Measurements from ENCODE around the gene ADAP1.
A peak's percentile ranks its signal among the peaks of the same experiment; 100 is the strongest.

ADAP1 gene

DNA sequence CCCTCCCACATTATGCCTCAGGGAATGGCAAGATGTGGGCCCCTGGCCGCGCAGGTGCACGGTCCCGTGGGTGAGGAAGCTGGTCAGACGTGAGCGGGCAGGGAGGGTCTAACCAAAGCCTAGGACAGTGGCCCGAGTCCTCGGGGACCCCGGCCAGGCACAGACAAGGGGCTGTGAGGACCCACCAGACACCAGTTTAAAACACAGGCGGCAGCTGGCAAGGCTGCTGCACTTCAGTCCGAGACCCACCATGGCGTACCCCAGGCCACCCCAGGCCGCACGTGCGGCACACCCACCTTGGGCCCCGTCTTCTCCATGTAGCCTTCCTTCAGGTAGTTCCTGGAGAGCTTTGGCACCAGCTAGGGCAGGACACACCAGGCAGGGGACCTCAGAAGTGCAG lies 54.7 kb downstream of the ADAP1 start:
- peaks cover 47 to 96% (median 86%) of the 10 kb centered on the region in 11 experiments for H4K20me1 ChIP-seq
- H3K4me2 ChIP-seq: no peak overlapping the region
- peaks cover 0 to 4% (median 0%) of the 10 kb centered on the region in 11 experiments; a peak in 6 of 22 replicates for H3K27me3 ChIP-seq
- peaks cover 14 to 45% (median 31%) of the 10 kb centered on the region in 10 experiments for H3K4me1 ChIP-seq
- no peak overlapping the region for H3K4me3 ChIP-seq
- H3K9me3 ChIP-seq (replicated peaks in 1 of 11): no peaks in the 10 kb centered on the region
- TF ChIP-seq Cebpa-rat (IDR thresholded peaks at IDR 0.05): no peak
- H3K27ac ChIP-seq: 0 out of 22 replicates have a peak overlapping the region, but pooled peaks of 1 of the 11 experiments have one; percentile 18
- no peak overlapping the region for H3K9ac ChIP-seq
- peaks cover 64 to 90% (median 83%) of the 10 kb centered on the region in 11 experiments for H3K36me3 ChIP-seq

DNA sequence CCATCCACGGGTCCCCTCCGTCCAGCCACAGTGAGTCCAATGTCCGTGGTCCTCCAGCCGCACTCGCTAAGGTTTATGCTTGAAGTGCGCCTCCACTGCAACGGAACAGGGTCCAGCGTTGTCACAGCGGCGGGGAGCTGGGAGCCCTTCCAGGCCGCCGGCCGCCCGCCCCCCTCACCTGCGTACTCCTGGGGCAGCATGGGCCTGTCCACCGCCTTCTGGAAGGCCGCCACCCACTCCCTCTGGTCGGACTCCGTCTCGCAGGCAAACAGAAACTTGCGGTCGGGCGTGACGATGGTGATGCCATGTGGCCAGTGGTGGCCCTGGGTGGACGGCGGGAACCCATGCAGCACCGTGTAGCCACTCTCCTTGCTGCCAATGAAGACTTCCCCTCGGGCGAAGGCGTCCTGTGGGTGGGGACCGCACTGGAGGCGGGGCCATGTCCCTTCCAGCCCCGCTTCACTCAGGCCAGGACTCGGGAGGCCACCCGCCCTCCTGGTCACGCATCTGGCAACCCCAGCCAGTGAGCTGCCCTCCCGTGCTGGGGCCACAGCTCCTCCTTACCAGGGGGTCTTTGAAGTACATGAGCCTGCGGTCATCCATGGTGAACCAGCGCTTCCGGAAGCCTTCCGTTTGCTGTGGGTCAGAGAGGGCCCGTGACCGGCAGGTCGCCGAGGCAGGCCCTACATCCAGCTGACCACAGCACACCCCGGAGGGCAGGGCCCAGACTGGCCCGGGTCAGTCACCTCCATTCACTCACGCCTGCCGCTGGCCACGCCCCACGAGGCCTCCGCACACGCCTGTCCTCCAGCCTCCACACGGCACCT lies 55.4 kb downstream of the ADAP1 start:
- no peak overlapping the region for H3K4me2 ChIP-seq
- no peak for TF ChIP-seq Cebpa-rat (IDR thresholded peaks at IDR 0.05)
- H3K4me3 ChIP-seq: no peak overlapping the region

DNA sequence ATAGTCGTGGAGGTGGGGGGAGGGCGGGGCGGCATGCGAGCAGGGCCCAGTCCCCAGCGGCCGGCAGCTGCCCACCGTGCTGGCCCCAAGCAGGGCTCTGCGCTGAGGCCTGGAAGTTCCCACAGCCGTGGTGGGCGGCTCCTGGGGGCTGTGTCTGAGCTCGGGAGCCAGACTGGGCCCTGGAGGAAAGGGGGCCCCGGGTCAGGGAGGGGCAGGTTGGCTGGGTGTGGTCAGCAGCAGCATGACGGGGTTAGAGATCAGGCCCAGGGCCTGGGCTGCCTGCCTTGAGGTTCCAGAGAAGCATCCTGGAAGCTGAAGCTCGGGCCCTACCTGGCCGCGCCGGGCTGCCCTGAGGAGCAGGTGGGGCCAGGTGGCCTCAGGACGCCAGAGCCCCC lies 56.0 kb downstream of the ADAP1 start:
- Histone ChIP-seq H3K27ac (no peak overlapping the region), H3K4me3 (no peak overlapping the region), H3K9ac (no peak overlapping the region), H3K36me3 (peaks cover 68 to 90% (median 83%) of the 10 kb centered on the region in 11 experiments), H3K4me1 (peaks cover 14 to 31% (median 25%) of the 10 kb centered on the region in 10 experiments), H4K20me1 (peaks cover 56 to 96% (median 88%) of the 10 kb centered on the region in 11 experiments), H3K4me2 (no peak overlapping the region), H3K9me3 (replicated peaks in 1 of 11) (no peaks in the 10 kb centered on the region), H3K27me3 (no peaks in the 10 kb centered on the region)
- no peak for TF ChIP-seq Cebpa-rat (IDR thresholded peaks at IDR 0.05)

More for the DNA sequence above, 55.4 kb downstream of the ADAP1 start:
- peaks cover 50 to 96% (median 87%) of the 10 kb centered on the region in 11 experiments for H4K20me1 ChIP-seq
- no peak overlapping the region for H3K27ac ChIP-seq
- H3K27me3 ChIP-seq: no peaks in the 10 kb centered on the region
- H3K4me1 ChIP-seq: peaks cover 14 to 37% (median 28%) of the 10 kb centered on the region in 10 experiments
- H3K36me3 ChIP-seq: peaks cover 64 to 90% (median 83%) of the 10 kb centered on the region in 11 experiments
- no peak overlapping the region for H3K9ac ChIP-seq
- no peaks in the 10 kb centered on the region for H3K9me3 ChIP-seq (replicated peaks in 1 of 11)

DNA sequence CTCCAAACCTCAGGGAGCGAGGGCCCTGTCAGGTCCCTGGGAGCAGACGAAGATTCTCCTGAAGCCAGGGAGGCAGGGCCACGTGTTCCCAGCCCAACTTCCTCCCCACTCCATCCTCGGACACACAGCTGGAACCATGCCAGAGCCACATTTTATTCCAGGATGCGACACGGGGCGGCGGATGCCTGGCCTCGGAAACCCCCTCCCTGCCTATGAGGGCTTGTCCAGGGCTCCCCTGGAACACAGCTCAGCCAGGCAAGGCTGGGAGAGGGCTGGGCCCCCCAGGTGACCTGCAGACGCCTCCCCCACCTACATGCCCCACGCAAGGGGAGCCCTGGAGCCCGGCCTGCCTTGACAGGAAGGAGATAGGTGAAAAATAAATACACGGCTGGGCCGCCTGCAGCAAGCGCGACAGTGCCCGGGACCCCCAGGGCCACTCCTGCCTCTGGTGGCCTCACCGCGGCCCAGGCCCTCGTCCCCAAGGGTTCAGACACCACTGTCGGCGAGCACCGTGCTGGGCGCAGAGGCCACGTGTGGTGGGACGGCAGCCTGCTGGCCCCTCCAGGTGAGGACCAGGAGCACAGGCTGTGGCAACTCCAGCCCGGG lies 56.6 kb downstream of the ADAP1 start:
- no peak overlapping the region for H3K27ac ChIP-seq
- peaks cover 14 to 25% (median 19%) of the 10 kb centered on the region in 10 experiments for H3K4me1 ChIP-seq
- no peak overlapping the region for H3K4me2 ChIP-seq
- no peaks in the 10 kb centered on the region for H3K9me3 ChIP-seq (replicated peaks in 1 of 11)
- peaks cover 53 to 96% (median 88%) of the 10 kb centered on the region in 11 experiments for H4K20me1 ChIP-seq
- H3K27me3 ChIP-seq: no peaks in the 10 kb centered on the region
- no peak for TF ChIP-seq Cebpa-rat (IDR thresholded peaks at IDR 0.05)
- H3K36me3 ChIP-seq: peaks cover 71 to 90% (median 83%) of the 10 kb centered on the region in 11 experiments
- H3K9ac ChIP-seq: no peak overlapping the region
- no peak overlapping the region for H3K4me3 ChIP-seq

DNA sequence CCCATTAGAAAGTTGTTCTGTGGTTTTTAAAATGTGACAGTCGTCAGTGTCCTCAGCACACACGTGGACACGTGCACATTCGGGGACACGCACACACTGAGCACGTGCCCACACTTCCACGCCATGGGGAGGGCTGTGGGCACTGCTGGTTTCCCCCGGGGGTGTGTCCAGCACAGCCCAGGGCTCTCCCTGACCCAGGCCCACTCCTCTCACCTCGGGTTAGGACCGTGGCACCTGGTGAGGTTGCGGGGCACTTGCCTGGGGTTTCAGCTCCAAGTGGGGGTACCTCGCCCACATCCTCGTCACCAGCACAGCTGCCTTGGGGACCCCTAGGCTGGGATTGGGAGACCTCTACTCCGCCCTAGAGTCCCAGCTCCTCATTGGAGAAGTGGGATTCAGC lies 57.4 kb downstream of the ADAP1 start:
- Histone ChIP-seq H3K4me1 (peaks cover 11 to 20% (median 15%) of the 10 kb centered on the region in 10 experiments), H3K27ac (no peak overlapping the region), H3K4me2 (no peak overlapping the region), H3K36me3 (peaks cover 79 to 94% (median 88%) of the 10 kb centered on the region in 11 experiments), H4K20me1 (peaks cover 55 to 96% (median 91%) of the 10 kb centered on the region in 11 experiments), H3K27me3 (no peaks in the 10 kb centered on the region), H3K9me3 (replicated peaks in 1 of 11) (no peaks in the 10 kb centered on the region), H3K4me3 (no peak overlapping the region), H3K9ac (no peak overlapping the region)
- TF ChIP-seq Cebpa-rat (IDR thresholded peaks at IDR 0.05): no peak

DNA sequence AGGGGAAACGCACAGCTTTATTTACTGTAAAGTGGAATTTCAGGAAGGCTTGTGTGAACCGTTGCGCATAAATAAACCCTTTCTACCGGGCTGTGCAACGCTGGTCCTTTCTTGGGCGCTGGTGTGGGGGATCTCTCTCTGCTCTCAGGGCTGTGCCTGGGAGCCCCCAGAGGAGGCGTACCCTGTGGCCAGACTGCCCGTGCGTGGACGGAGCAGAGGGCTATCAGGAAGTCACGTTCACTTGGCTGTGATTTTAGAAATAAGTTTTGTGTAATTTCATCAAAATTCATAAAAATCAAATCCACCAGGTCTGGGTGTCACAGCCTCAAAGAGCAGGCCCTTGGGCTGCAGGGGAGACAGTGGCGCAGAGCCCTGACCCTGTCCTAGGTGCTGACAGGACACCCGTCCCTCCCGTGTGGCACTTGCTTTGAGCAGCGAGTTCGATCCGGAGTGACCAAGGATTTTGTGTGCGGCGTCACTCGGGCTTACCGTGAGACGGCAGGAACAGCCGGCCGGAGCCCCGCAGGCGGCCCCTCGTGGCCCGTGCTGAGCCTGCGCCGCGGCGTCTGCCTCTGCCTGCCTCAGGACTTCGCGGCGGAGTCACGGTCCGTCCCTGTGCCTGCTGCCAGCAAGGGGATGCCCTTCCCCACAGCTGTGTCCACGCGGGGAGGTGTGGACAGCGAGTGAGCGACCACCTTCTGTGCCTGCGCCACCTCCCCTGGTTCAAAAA lies 58.0 kb downstream of the ADAP1 start:
- Histone ChIP-seq H3K9ac (no peak overlapping the region), H3K4me3 (no peak overlapping the region), H3K27ac (no peak overlapping the region), H3K9me3 (replicated peaks in 1 of 11) (no peaks in the 10 kb centered on the region), H3K36me3 (peaks cover 85 to 98% (median 93%) of the 10 kb centered on the region in 11 experiments), H4K20me1 (peaks cover 58 to 99% (median 95%) of the 10 kb centered on the region in 11 experiments), H3K4me1 (peaks cover 6 to 16% (median 10%) of the 10 kb centered on the region in 10 experiments), H3K4me2 (no peak overlapping the region), H3K27me3 (no peaks in the 10 kb centered on the region)
- no peak for TF ChIP-seq Cebpa-rat (IDR thresholded peaks at IDR 0.05)

DNA sequence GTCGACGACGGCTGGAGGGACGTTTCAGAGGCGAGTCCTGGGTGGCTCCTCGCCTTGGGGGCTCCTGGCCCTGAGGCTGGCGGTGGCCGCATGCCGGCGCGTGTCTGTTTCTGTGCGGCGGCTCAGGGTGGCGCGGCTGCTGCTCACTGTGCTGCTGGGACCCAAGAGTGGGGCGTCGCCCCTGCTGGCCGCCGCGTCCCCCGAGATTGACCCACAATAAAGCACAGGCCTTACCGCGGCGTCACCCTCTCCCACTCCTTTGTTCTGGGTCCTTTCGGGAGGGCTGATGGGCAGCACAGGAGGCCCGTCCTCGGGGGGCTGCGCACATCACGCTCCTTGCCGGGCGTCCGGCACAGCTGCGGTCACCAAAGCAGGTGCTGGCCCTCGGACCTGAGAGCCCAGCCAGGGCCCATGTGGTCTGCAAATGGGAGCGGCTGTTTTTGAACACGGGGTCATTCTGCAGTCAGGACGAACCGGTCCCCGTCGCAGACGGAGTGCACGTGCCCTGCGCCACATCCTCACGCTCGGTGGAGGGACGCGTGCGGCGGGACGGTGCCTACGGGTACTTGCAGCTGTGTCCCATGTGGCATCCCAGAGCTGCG lies 58.9 kb downstream of the ADAP1 start:
- H3K27me3 ChIP-seq: no peaks in the 10 kb centered on the region
- peaks cover 58 to 100% (median 97%) of the 10 kb centered on the region in 11 experiments for H4K20me1 ChIP-seq
- no peak overlapping the region for H3K4me3 ChIP-seq
- no peak overlapping the region for H3K9ac ChIP-seq
- H3K27ac ChIP-seq: no peak overlapping the region
- no peak overlapping the region for H3K4me2 ChIP-seq
- TF ChIP-seq Cebpa-rat (IDR thresholded peaks at IDR 0.05): no peak
- peaks cover 0 to 8% (median 2%) of the 10 kb centered on the region in 10 experiments; a peak in 13 of 20 replicates for H3K4me1 ChIP-seq
- peaks cover 90 to 100% (median 99%) of the 10 kb centered on the region in 11 experiments for H3K36me3 ChIP-seq
- H3K9me3 ChIP-seq (replicated peaks in 1 of 11): no peaks in the 10 kb centered on the region

DNA sequence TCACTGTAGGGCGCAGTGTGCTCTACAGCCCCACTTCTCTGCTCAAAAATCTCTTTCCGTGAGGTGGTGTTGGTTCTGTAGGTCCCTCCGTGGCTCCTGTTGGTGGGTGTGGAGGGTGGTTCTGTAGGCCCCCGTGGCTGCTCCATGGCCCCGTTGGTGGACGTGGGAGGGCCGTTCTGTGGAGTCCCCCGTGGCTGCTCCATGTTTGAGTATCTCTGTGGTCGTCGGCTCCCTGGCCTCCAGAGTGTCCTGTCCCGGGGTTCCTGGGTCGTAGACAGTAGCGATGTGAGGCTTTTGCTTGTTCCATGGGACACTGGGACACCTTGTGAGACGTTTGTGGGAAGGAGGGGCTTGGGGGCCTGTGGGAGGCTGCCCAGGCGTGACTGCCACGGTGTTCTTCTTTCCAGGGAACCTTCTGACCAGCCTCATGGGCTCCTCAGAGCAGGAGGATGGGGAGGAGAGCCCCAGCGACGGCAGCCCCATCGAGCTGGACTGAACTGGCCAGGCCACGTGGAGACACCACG lies 59.5 kb downstream of the ADAP1 start:
- Histone ChIP-seq H3K4me1 (peaks cover 0 to 7% (median 0%) of the 10 kb centered on the region in 10 experiments; a peak in 2 of 20 replicates), H3K9me3 (replicated peaks in 1 of 11) (no peaks in the 10 kb centered on the region), H3K4me2 (no peak overlapping the region), H3K36me3 (peaks cover 91 to 99% (median 96%) of the 10 kb centered on the region in 11 experiments), H3K27me3 (no peaks in the 10 kb centered on the region), H3K9ac (no peak overlapping the region), H3K27ac (no peak overlapping the region), H3K4me3 (no peak overlapping the region), H4K20me1 (peaks cover 57 to 100% (median 95%) of the 10 kb centered on the region in 11 experiments)
- no peak for TF ChIP-seq Cebpa-rat (IDR thresholded peaks at IDR 0.05)

All from BLaER1 treated with 17β-estradiol and CSF1 and Interleukin-3, amounts not matched to agents 10 nM and 100 nM (cell line).